CD14-positive monocyte (primary cell): Measurements from ENCODE around the gene SUMO3. TPM values are rescaled to one million over a fixed set of nuclear protein-coding genes. Genes with fewer than 3 reads are reported as not detected.
A peak's percentile ranks its signal among the peaks of the same experiment; 100 is the strongest.

Experiments used
- DNase-seq, 3 donors: peaks; one replicate each; pipeline ENCODE4 v3.0.0-alpha.2; 2011 to 2022
- H2AFZ ChIP-seq: 2 replicates; pipeline ENCODE4 v1.6.0; 2012; ENCODE audit warnings: mild to moderate bottlenecking, low read depth, low read length, inconsistent platforms; ENCODE audit not compliant: insufficient read depth, poor library complexity, severe bottlenecking
- H3K27ac ChIP-seq, 2 donors: 1 replicate in 1 of 2; 2 replicates in 1 of 2; pipeline ENCODE4 v1.5.1; 2012 to 2013; ENCODE audit warnings: low read length in 2 of 2, control low read depth in 1 of 2, inconsistent platforms in 1 of 2, low read depth in 1 of 2, mild to moderate bottlenecking in 1 of 2
- H3K27me3 ChIP-seq, 2 donors: one replicate each; pipeline versions ENCODE4 v1.6.0 to v1.6.1; 2011 to 2013; ENCODE audit warnings: low read length in 2 of 2; ENCODE audit not compliant: control insufficient read depth in 2 of 2, insufficient read depth in 2 of 2
- H3K36me3 ChIP-seq, 2 donors: replicated peaks in 1 of 2; 1 replicate in 1 of 2; 2 replicates in 1 of 2; pipeline versions ENCODE4 v1.5.1 to v1.6.1; 2012 to 2013; ENCODE audit warnings: low read length in 2 of 2, control low read depth in 1 of 2, inconsistent platforms in 1 of 2, mild to moderate bottlenecking in 1 of 2; ENCODE audit not compliant: insufficient read depth in 2 of 2, control insufficient read depth in 1 of 2
- H3K4me1 ChIP-seq, 2 donors: 1 replicate in 1 of 2; 2 replicates in 1 of 2; pipeline versions ENCODE4 v1.5.1 to v1.6.1; 2012 to 2013; ENCODE audit warnings: low read length in 2 of 2, control low read depth in 1 of 2, inconsistent platforms in 1 of 2, mild to moderate bottlenecking in 1 of 2, moderate library complexity in 1 of 2; ENCODE audit not compliant: insufficient read depth in 2 of 2, control insufficient read depth in 1 of 2
- H3K4me2 ChIP-seq: replicated peaks from 2 replicates; pipeline ENCODE3; 2012; ENCODE audit warnings: low read length, moderate library complexity, mild to moderate bottlenecking; ENCODE audit not compliant: poor library complexity, severe bottlenecking; ENCODE audit errors: extremely low read depth
- H3K4me3 ChIP-seq, 3 experiments: fragments of 200-600 bp in 1 of 3; sonication (generic) in 1 of 3; replicated peaks in 1 of 3; 1 replicate in 2 of 3; 2 replicates in 1 of 3; pipeline ENCODE4 v1.5.1; 2011 to 2013; ENCODE audit warnings: low read length in 3 of 3, mild to moderate bottlenecking in 3 of 3, control low read depth in 2 of 3, low read depth in 2 of 3, inconsistent platforms in 1 of 3, moderate library complexity in 1 of 3
- H3K79me2 ChIP-seq: 2 replicates; pipeline ENCODE4 v1.6.0; 2012; ENCODE audit warnings: mild to moderate bottlenecking, control low read depth, inconsistent platforms, low read length, moderate library complexity; ENCODE audit not compliant: insufficient read depth
- H3K9ac ChIP-seq: 2 replicates; pipeline ENCODE4 v1.6.0; 2017; ENCODE audit warnings: low read length, mild to moderate bottlenecking; ENCODE audit not compliant: insufficient read depth, poor library complexity, severe bottlenecking
- H3K9me3 ChIP-seq, 2 donors: replicated peaks in 1 of 2; 1 replicate in 1 of 2; 2 replicates in 1 of 2; pipeline versions ENCODE4 v1.5.1 to v1.6.1; 2012 to 2013; ENCODE audit warnings: low read length in 2 of 2, control low read depth in 1 of 2; ENCODE audit not compliant: control insufficient read depth in 1 of 2, insufficient read depth in 1 of 2
- H4K20me1 ChIP-seq: 2 replicates; pipeline ENCODE4 v1.6.0; 2012; ENCODE audit warnings: mild to moderate bottlenecking, low read length, control low read depth, moderate library complexity; ENCODE audit not compliant: insufficient read depth
- H3K27ac Mint-ChIP-seq, 7 donors: one replicate each; pipeline ENCODE4 v1.8.0; 2020; ENCODE audit warnings: mild to moderate bottlenecking in 7 of 7, mixed read lengths in 7 of 7, moderate library complexity in 6 of 7, inconsistent platforms in 2 of 7
- H3K27me3 Mint-ChIP-seq, 3 donors: one replicate each; pipeline ENCODE4 v1.8.0; 2021 to 2022; ENCODE audit warnings: low read depth in 3 of 3, mild to moderate bottlenecking in 3 of 3, mixed read lengths in 3 of 3, moderate library complexity in 3 of 3, inconsistent platforms in 1 of 3
- H3K36me3 Mint-ChIP-seq, 2 donors: one replicate each; pipeline ENCODE4 v1.8.0; 2020; ENCODE audit warnings: mixed read lengths in 2 of 2, inconsistent platforms in 1 of 2, mild to moderate bottlenecking in 1 of 2
- H3K4me1 Mint-ChIP-seq: one replicate; pipeline ENCODE4 v1.8.0; 2020; ENCODE audit warnings: mild to moderate bottlenecking, mixed read lengths
- H3K4me3 Mint-ChIP-seq, 2 donors: one replicate each; pipeline ENCODE4 v1.8.0; 2020; ENCODE audit warnings: mild to moderate bottlenecking in 2 of 2, mixed read lengths in 2 of 2, moderate library complexity in 1 of 2
- H3K9me3 Mint-ChIP-seq, 7 donors: one replicate each; pipeline ENCODE4 v1.8.0; 2020 to 2022; ENCODE audit warnings: mixed read lengths in 7 of 7, mild to moderate bottlenecking in 6 of 7, moderate library complexity in 6 of 7, inconsistent platforms in 2 of 7
- WGBS: methylation state at CpG from one replicate; pipeline ENCODE4 v1.1.5; 2013; ENCODE audit warnings: missing lambda C conversion rate; ENCODE audit not compliant: insufficient coverage; 5-methylcytosine and 5-hydroxymethylcytosine counted together
- intact Hi-C, 2 donors: fragments of 100-400 bp; cut with micrococcal nuclease; formaldehyde crosslinking; loops; one replicate each; pipeline versions ENCODE4 v1.15.0 to v1.15.1; 2023
- polyA plus RNA-seq, 3 donors: library from polyadenylated mRNA; depleted of rRNA in 1 of 3; unstranded in 2 of 3; stranded (reverse) in 1 of 3; fragments of 300-500 nt in 2 of 3; fragments of >200 nt in 1 of 3; fragmentation: Illumina TruSeq in 2 of 3; gene quantifications; 1 replicate in 2 of 3; 2 replicates in 1 of 3; pipeline ENCODE4 v1.2.3, GENCODE V29; 2012 to 2021
- TF ChIP-seq, protein P1 (sequence below): fragments of 200-600 bp; IDR thresholded peaks from one replicate; pipeline ENCODE4 v1.8.0; 2022; ENCODE audit warnings: antibody characterized with exemption, mild to moderate bottlenecking

The SUMO3 gene
- polyA plus RNA-seq, 3 donors, result 70.9 to 112 (median 109) TPM

DNA sequence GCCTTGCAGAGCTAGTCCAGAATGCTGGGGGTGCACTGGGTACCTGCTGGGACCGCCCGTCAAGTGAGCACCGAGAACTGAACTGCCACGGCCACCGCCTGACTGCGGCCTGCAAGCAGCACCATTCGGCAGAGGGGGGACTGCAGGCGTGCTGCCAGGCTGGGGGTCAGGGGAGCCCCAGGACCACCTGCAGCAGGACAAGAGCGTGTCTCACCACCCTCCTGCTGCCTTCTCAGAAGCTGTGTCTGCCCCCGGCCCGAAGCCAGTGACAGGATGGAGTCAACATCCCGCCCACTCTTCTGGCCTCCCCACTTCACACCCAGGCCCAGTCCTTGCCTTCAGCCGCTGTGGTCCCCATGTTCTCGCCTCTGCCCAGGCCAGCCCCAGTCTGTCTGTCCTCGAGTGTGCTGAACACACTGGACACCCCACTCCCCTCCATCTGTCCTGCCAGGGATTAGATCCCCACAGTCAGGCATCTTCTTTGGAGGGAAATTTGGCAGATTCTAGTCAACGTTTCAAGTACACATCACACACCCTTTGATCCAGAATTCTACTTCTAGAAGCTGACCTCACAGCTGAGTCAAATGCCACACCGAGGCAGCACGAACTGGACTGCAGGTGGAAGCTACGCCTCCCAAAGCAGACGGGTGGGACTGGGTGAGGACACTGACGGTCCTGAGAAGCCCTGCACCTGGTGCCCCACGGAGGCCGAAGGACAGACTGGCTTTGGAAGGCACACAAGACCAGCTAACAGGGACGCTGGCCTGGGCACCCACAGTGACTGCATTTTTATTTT is 29.6 kb upstream of the SUMO3 start:
- Histone ChIP-seq H3K4me3 (no peak overlapping the region), H3K4me2 (no peak overlapping the region), H3K79me2 (peaks cover 17% of the 10 kb centered on the region), H3K9ac (no peak overlapping the region), H2AFZ (no peak overlapping the region), H3K36me3 (peaks cover 34 to 40% of the 10 kb centered on the region in 2 donors), H4K20me1 (peaks cover 58% of the 10 kb centered on the region), H3K9me3 (no peaks in the 10 kb centered on the region), H3K27ac (peak overlapping the region; percentile 72 to 85), H3K4me1 (peaks cover 40 to 54% of the 10 kb centered on the region in 2 donors), H3K27me3 (no peaks in the 10 kb centered on the region)
- DNase-seq, result no peak
- TF ChIP-seq, protein P1, sequence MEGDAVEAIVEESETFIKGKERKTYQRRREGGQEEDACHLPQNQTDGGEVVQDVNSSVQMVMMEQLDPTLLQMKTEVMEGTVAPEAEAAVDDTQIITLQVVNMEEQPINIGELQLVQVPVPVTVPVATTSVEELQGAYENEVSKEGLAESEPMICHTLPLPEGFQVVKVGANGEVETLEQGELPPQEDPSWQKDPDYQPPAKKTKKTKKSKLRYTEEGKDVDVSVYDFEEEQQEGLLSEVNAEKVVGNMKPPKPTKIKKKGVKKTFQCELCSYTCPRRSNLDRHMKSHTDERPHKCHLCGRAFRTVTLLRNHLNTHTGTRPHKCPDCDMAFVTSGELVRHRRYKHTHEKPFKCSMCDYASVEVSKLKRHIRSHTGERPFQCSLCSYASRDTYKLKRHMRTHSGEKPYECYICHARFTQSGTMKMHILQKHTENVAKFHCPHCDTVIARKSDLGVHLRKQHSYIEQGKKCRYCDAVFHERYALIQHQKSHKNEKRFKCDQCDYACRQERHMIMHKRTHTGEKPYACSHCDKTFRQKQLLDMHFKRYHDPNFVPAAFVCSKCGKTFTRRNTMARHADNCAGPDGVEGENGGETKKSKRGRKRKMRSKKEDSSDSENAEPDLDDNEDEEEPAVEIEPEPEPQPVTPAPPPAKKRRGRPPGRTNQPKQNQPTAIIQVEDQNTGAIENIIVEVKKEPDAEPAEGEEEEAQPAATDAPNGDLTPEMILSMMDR, result no peak
- no peak overlapping the region for H3K4me3 Mint-ChIP-seq
- peaks cover 37 to 49% of the 10 kb centered on the region in 2 donors for H3K36me3 Mint-ChIP-seq
- intact Hi-C loops, result no loop called here
- 95% methylated on average over 22 of the region's 24 CpGs for WGBS
- H3K27me3 Mint-ChIP-seq, result peaks cover 2 to 10% (median 4%) of the 10 kb centered on the region in 3 donors
- H3K27ac Mint-ChIP-seq, result peak overlapping the region in 4 of 7 donors; percentile 48 to 80 (median 56)
- no peaks in the 10 kb centered on the region for H3K9me3 Mint-ChIP-seq
- peaks cover 46% of the 10 kb centered on the region for H3K4me1 Mint-ChIP-seq

DNA sequence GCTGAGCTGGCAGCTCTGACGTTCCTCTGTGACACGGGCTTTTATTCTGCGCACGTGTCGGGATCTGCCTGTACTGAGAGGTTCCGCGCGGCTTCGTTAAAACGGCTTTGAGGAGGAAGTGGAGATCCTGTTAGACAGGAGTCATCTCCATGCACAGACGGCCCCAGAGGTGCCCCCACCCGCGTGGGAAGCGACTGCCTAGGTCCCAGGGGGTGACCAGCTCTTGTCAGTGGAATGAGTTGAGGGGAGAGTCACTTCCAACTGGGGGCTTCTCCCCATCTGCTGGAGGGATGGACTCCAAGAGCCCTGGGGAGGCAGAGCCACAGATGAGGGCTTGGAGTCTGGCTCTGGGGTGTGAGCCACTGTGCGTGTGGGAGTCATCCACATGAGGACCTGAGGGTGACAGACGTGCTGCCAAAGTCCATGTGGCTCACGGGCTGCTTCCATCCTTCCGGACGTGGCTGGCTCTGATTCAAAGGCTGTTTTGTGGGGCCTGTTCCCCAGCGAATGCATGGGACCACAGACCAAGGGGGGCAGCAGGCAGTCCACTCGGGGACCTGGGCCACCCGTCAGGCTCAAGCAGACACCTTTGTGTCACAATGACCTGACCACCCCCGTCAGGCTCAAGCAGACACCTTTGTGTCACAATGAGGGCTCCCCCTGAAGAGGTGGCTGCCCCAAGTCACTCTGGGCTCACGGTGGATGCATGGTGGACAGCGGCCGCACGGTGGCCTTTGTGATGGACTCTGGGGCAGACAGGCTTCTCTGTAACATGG is 28.8 kb upstream of the SUMO3 start:
- TF ChIP-seq, protein P1, result no peak
- Mint-ChIP-seq H3K27me3 (peaks cover 2 to 10% (median 4%) of the 10 kb centered on the region in 3 donors), H3K36me3 (peaks cover 30 to 41% of the 10 kb centered on the region in 2 donors), H3K27ac (peak overlapping the region; percentile 86 to 94 (median 88)), H3K4me3 (peak overlapping the region; percentile 68 to 80), H3K4me1 (peaks cover 44% of the 10 kb centered on the region), H3K9me3 (no peaks in the 10 kb centered on the region)
- H3K9me3 ChIP-seq, result no peaks in the 10 kb centered on the region
- H3K4me1 ChIP-seq, result peaks cover 40 to 54% of the 10 kb centered on the region in 2 donors
- peak overlapping the region; percentile 72 to 85 for H3K27ac ChIP-seq
- peak overlapping the region in 1 of 3 experiments; percentile 69 for H3K4me3 ChIP-seq
- intact Hi-C loops, result no loop called here
- H2AFZ ChIP-seq, result no peak overlapping the region
- peaks cover 50% of the 10 kb centered on the region for H4K20me1 ChIP-seq
- peak; percentile 88 to 91 (median 88) for DNase-seq
- peaks cover 32% of the 10 kb centered on the region in 2 donors for H3K36me3 ChIP-seq
- 32% methylated on average over 26 of the region's 27 CpGs for WGBS
- peak overlapping the region; percentile 71 for H3K9ac ChIP-seq
- H3K4me2 ChIP-seq, result peak overlapping the region; percentile 79
- peaks cover 11% of the 10 kb centered on the region for H3K79me2 ChIP-seq
- H3K27me3 ChIP-seq, result no peaks in the 10 kb centered on the region
